H9 (cell line): Measurements from ENCODE around the gene RNPS1. TPM values are rescaled to one million over a fixed set of nuclear protein-coding genes. Genes with fewer than 3 reads are reported as not detected.
A peak's percentile ranks its signal among the peaks of the same experiment; 100 is the strongest.

ENCODE experiments used
- DNase-seq: peaks from one replicate; pipeline ENCODE4 v3.0.0-alpha.2; 2017
- H2AFZ ChIP-seq: one replicate; pipeline ENCODE4 v1.6.1; 2013; ENCODE audit warnings: mild to moderate bottlenecking, low read length, control low read depth, moderate library complexity
- H2AK5ac ChIP-seq: 2 replicates; pipeline ENCODE4 v1.6.1; 2013; ENCODE audit warnings: low read length, control low read depth, mixed read lengths; ENCODE audit not compliant: insufficient read length
- H2BK120ac ChIP-seq: one replicate; pipeline ENCODE4 v1.6.1; 2013; ENCODE audit warnings: low read depth, mild to moderate bottlenecking, low read length, control low read depth, inconsistent platforms; ENCODE audit not compliant: poor library complexity, severe bottlenecking
- H2BK12ac ChIP-seq: 2 replicates; pipeline ENCODE4 v1.6.1; 2013; ENCODE audit warnings: low read length, control low read depth, mixed read lengths, low read depth; ENCODE audit not compliant: insufficient read length
- H2BK15ac ChIP-seq: 2 replicates; pipeline ENCODE4 v1.6.1; 2013; ENCODE audit warnings: low read depth, low read length, control low read depth
- H2BK20ac ChIP-seq: one replicate; pipeline ENCODE4 v1.6.1; 2013; ENCODE audit warnings: low read depth, mild to moderate bottlenecking, low read length, control low read depth, inconsistent platforms; ENCODE audit not compliant: poor library complexity, severe bottlenecking
- H2BK5ac ChIP-seq: 2 replicates; pipeline ENCODE4 v1.6.1; 2013; ENCODE audit warnings: low read length, control low read depth, mixed read lengths; ENCODE audit not compliant: insufficient read length
- H3K14ac ChIP-seq: 2 replicates; pipeline ENCODE4 v1.6.1; 2013; ENCODE audit warnings: low read length, control low read depth; ENCODE audit not compliant: insufficient read depth
- H3K18ac ChIP-seq: 2 replicates; pipeline ENCODE4 v1.6.1; 2013; ENCODE audit warnings: low read depth, mild to moderate bottlenecking, mixed read lengths, low read length, control low read depth; ENCODE audit not compliant: insufficient read length
- H3K23ac ChIP-seq: 2 replicates; pipeline ENCODE4 v1.6.1; 2013; ENCODE audit warnings: low read length, control low read depth, mixed read lengths, low read depth; ENCODE audit not compliant: insufficient read length
- H3K23me2 ChIP-seq: 2 replicates; pipeline ENCODE4 v1.6.1; 2013; ENCODE audit warnings: low read depth, mild to moderate bottlenecking, mixed read lengths, low read length, control low read depth; ENCODE audit not compliant: insufficient read length, poor library complexity, severe bottlenecking
- H3K27ac ChIP-seq: 2 replicates; pipeline ENCODE4 v1.5.1; 2013; ENCODE audit warnings: low read length, control low read depth, mixed read lengths, low read depth; ENCODE audit not compliant: insufficient read length
- H3K27me3 ChIP-seq: 2 replicates; pipeline ENCODE4 v1.6.1; 2013; ENCODE audit warnings: low read length, control low read depth, inconsistent platforms; ENCODE audit not compliant: insufficient read depth
- H3K4ac ChIP-seq: 2 replicates; pipeline ENCODE4 v1.6.1; 2013; ENCODE audit warnings: low read depth, mild to moderate bottlenecking, control low read depth, inconsistent platforms, low read length, moderate library complexity
- H3K4me1 ChIP-seq: 2 replicates; pipeline ENCODE4 v1.6.1; 2013; ENCODE audit warnings: low read length, control low read depth, inconsistent platforms; ENCODE audit not compliant: insufficient read depth
- H3K4me2 ChIP-seq: 2 replicates; pipeline ENCODE4 v1.6.1; 2013; ENCODE audit warnings: low read length, control low read depth, mixed read lengths; ENCODE audit not compliant: insufficient read length, insufficient read depth
- H3K56ac ChIP-seq: 2 replicates; pipeline ENCODE4 v1.6.1; 2013; ENCODE audit warnings: low read depth, mild to moderate bottlenecking, mixed read lengths, low read length, control low read depth; ENCODE audit not compliant: insufficient read length
- H3K79me1 ChIP-seq: 2 replicates; pipeline ENCODE4 v1.6.1; 2013; ENCODE audit warnings: low read depth, mild to moderate bottlenecking, moderate library complexity, low read length, control low read depth, inconsistent platforms; ENCODE audit not compliant: insufficient read depth, poor library complexity, severe bottlenecking
- H3K79me2 ChIP-seq: 2 replicates; pipeline ENCODE4 v1.6.1; 2013; ENCODE audit warnings: low read length, control low read depth, inconsistent platforms; ENCODE audit not compliant: insufficient read depth
- H3K9ac ChIP-seq: 2 replicates; pipeline ENCODE4 v1.6.1; 2013; ENCODE audit warnings: low read length, control low read depth, mixed read lengths; ENCODE audit not compliant: insufficient read length; ENCODE audit errors: extremely low read depth
- H3K9me3 ChIP-seq: one replicate; pipeline ENCODE4 v1.6.1; 2013; ENCODE audit warnings: low read depth, low read length, inconsistent platforms; ENCODE audit not compliant: control insufficient read depth
- H3T11ph ChIP-seq: one replicate; pipeline ENCODE4 v1.6.1; 2013; ENCODE audit warnings: mild to moderate bottlenecking, low read length, control low read depth, inconsistent platforms
- H4K20me1 ChIP-seq: one replicate; pipeline ENCODE4 v1.6.1; 2013; ENCODE audit not compliant: control insufficient read depth, insufficient read length, insufficient read depth
- H4K5ac ChIP-seq: 2 replicates; pipeline ENCODE4 v1.6.1; 2013; ENCODE audit warnings: low read depth, mild to moderate bottlenecking, mixed read lengths, low read length, control low read depth; ENCODE audit not compliant: insufficient read length
- H4K8ac ChIP-seq: replicated peaks from 2 replicates; pipeline ENCODE4 v1.6.1; 2013; ENCODE audit warnings: low read length, control low read depth, mixed read lengths, low read depth; ENCODE audit not compliant: insufficient read length
- H4K91ac ChIP-seq: 2 replicates; pipeline ENCODE4 v1.6.1; 2013; ENCODE audit warnings: low read depth, mild to moderate bottlenecking, moderate library complexity, mixed read lengths, low read length, control low read depth; ENCODE audit not compliant: insufficient read length
- H3K27ac Mint-ChIP-seq, 3 experiments: 2 replicates in 2 of 3; 3 replicates in 1 of 3; pipeline ENCODE4 v1.8.0; 2020 to 2021; ENCODE audit warnings: mixed read lengths in 3 of 3, mild to moderate bottlenecking in 1 of 3, moderate library complexity in 1 of 3
- H3K27me3 Mint-ChIP-seq: 2 replicates; pipeline ENCODE4 v1.8.0; 2021; ENCODE audit warnings: low read depth, mild to moderate bottlenecking, moderate library complexity, mixed read lengths
- H3K36me3 Mint-ChIP-seq, 3 experiments: 2 replicates in 2 of 3; 3 replicates in 1 of 3; pipeline ENCODE4 v1.8.0; 2020 to 2021; ENCODE audit warnings: low read depth in 3 of 3, mixed read lengths in 3 of 3; ENCODE audit not compliant: insufficient read depth in 1 of 3
- H3K4me1 Mint-ChIP-seq, 2 experiments: 2 replicates each; pipeline ENCODE4 v1.8.0; 2020; ENCODE audit warnings: mixed read lengths in 2 of 2
- H3K4me3 Mint-ChIP-seq, 2 experiments: 2 replicates in 1 of 2; 3 replicates in 1 of 2; pipeline ENCODE4 v1.8.0; 2020 to 2021; ENCODE audit warnings: mild to moderate bottlenecking in 2 of 2, mixed read lengths in 2 of 2, moderate library complexity in 1 of 2
- H3K9me3 Mint-ChIP-seq, 2 experiments: 2 replicates in 1 of 2; 3 replicates in 1 of 2; pipeline ENCODE4 v1.8.0; 2020; ENCODE audit warnings: mild to moderate bottlenecking in 2 of 2, mixed read lengths in 2 of 2, moderate library complexity in 1 of 2
- CTCF ChIP-seq: fragments of 200-600 bp; sonication (generic); conservative IDR thresholded peaks from 3 replicates; pipeline ENCODE4 v1.8.0; 2021; ENCODE audit warnings: antibody characterized with exemption, mild to moderate bottlenecking
- WGBS: extraction: QIAGEN DNeasy Blood & Tissue Kit; methylation state at CpG from one replicate; pipeline ENCODE4 v1.1.7; 2013; ENCODE audit warnings: missing lambda C conversion rate, low lambda C conversion rate, mixed read lengths; ENCODE audit not compliant: insufficient read length; ENCODE audit errors: extremely low coverage; 5-methylcytosine and 5-hydroxymethylcytosine counted together
- total RNA-seq: library from RNA; stranded (reverse); gene quantifications from 2 replicates; pipeline ENCODE4 v1.2.1, GENCODE V29; 2021

RNPS1 gene
- total RNA-seq, 1 experiment from 2014 or later, result 384 TPM

GRCh38 chr16:2284001-2284770, 16.3 kb upstream of the RNPS1 start:
- H3K56ac ChIP-seq, result no peak overlapping the region
- H2BK20ac ChIP-seq, result no peak overlapping the region
- no peak overlapping the region for H3T11ph ChIP-seq
- TF ChIP-seq CTCF, result no peak
- H4K91ac ChIP-seq, result no peak overlapping the region
- Mint-ChIP-seq H3K36me3 (no peaks in the 10 kb centered on the region; a peak in 1 of 7 replicates), H3K4me1 (0 out of 4 replicates have a peak, but pooled peaks cover 0 to 3% of the 10 kb centered on the region in 2 experiments), H3K4me3 (no peak overlapping the region), H3K27me3 (peaks cover 4% of the 10 kb centered on the region), H3K9me3 (no peaks in the 10 kb centered on the region), H3K27ac (peak overlapping the region in 2 of 3 experiments; percentile 41 to 74; a peak in 3 of 7 replicates)
- no peak overlapping the region for H3K23ac ChIP-seq
- H3K18ac ChIP-seq, result no peak overlapping the region
- no peak overlapping the region for H2AFZ ChIP-seq
- no peak overlapping the region for H2BK12ac ChIP-seq
- H3K4ac ChIP-seq, result no peak overlapping the region
- no peak overlapping the region for H3K14ac ChIP-seq
- H4K5ac ChIP-seq, result no peak overlapping the region
- no CpG with 5 or more reads among the region's 37 CpGs for WGBS
- no peak overlapping the region for H3K27ac ChIP-seq
- no peaks in the 10 kb centered on the region for H3K23me2 ChIP-seq
- no peak overlapping the region for H2BK120ac ChIP-seq
- no peak overlapping the region for H4K8ac ChIP-seq
- no peaks in the 10 kb centered on the region for H3K27me3 ChIP-seq
- H3K79me1 ChIP-seq, result no peaks in the 10 kb centered on the region
- H3K9ac ChIP-seq, result no peak overlapping the region
- no peaks in the 10 kb centered on the region for H3K79me2 ChIP-seq
- no peaks in the 10 kb centered on the region for H3K4me1 ChIP-seq
- H3K9me3 ChIP-seq, result no peaks in the 10 kb centered on the region
- H4K20me1 ChIP-seq, result no peaks in the 10 kb centered on the region
- no peak overlapping the region for H3K4me2 ChIP-seq
- no peak for DNase-seq
- no peak overlapping the region for H2AK5ac ChIP-seq
- no peak overlapping the region for H2BK15ac ChIP-seq
- H2BK5ac ChIP-seq, result no peak overlapping the region
